Panc1 (cell line): ENCODE results near the gene ITIH5. TPM values are rescaled to one million over a fixed set of nuclear protein-coding genes. Genes with fewer than 3 reads are reported as not detected.

Experiments used
- ATAC-seq: fragments of 200-7000 bp; cut with Tn5 transposase; 2 replicates; pipeline ENCODE4 v1.9.1; 2020; ENCODE audit warnings: mild to moderate bottlenecking, moderate library complexity
- BruUV-seq: library from RNA; stranded (reverse); fragments of 400-500 nt; replicated peaks from 2 replicates; lab custom pipeline; 2021; lab: Mats Ljungman, UMichigan
- CTCF ChIA-PET: fragments of 300-600 bp; sonication (Branson Sonifier 250); formaldehyde crosslinking; loops from one replicate; lab custom pipeline; 2022; ENCODE audit warnings: antibody characterized with exemption; lab: Charles Lee
- POLR2A ChIA-PET: fragments of 300-600 bp; sonication (Branson Sonifier 250); formaldehyde crosslinking; loops from one replicate; lab custom pipeline; 2022; ENCODE audit warnings: antibody characterized with exemption; lab: Charles Lee
- DNase-seq: peaks from one replicate; pipeline ENCODE4 v3.0.0-alpha.2; 2010; ENCODE audit warnings: low read depth, low spot score
- H3K27ac ChIP-seq: 2 replicates; pipeline ENCODE4 v1.5.1; 2011; ENCODE audit warnings: mild to moderate bottlenecking, low read length, inconsistent platforms
- H3K27me3 ChIP-seq: fragments of 200-500 bp; sonication (Bioruptor generic); 2 replicates; pipeline ENCODE4 v1.6.0; 2014; ENCODE audit warnings: low read length, inconsistent platforms; ENCODE audit not compliant: control insufficient read depth, insufficient read depth
- H3K36me3 ChIP-seq: fragments of 200-500 bp; sonication (Bioruptor generic); 2 replicates; pipeline ENCODE4 v1.5.1; 2014; ENCODE audit warnings: inconsistent platforms, mild to moderate bottlenecking, low read length, moderate library complexity; ENCODE audit not compliant: control insufficient read depth, insufficient read depth
- H3K4me1 ChIP-seq: 2 replicates; pipeline ENCODE4 v1.5.1; 2011; ENCODE audit warnings: inconsistent platforms, mild to moderate bottlenecking, low read length, moderate library complexity; ENCODE audit not compliant: control insufficient read depth, insufficient read depth
- H3K4me3 ChIP-seq, 2 experiments: 2 replicates each; pipeline ENCODE4 v1.5.1; 2011 to 2012; ENCODE audit warnings: low read depth in 2 of 2, low read length in 2 of 2, mild to moderate bottlenecking in 2 of 2, inconsistent platforms in 1 of 2, moderate library complexity in 1 of 2
- H3K9me3 ChIP-seq: fragments of 200-500 bp; sonication (Bioruptor generic); 2 replicates; pipeline ENCODE4 v1.5.1; 2014; ENCODE audit warnings: low read depth, mild to moderate bottlenecking, inconsistent platforms, low read length, moderate library complexity; ENCODE audit not compliant: control insufficient read depth, insufficient read depth
- CTCF ChIP-seq: fragments of 450-650 bp; IDR thresholded peaks from 2 replicates; pipeline ENCODE4 v1.5.1; 2017; ENCODE audit warnings: mild to moderate bottlenecking
- POLR2AphosphoS5 ChIP-seq: IDR thresholded peaks from 2 replicates; pipeline ENCODE4 v1.6.1; 2012; ENCODE audit warnings: mild to moderate bottlenecking, low read depth, low read length, moderate library complexity
- SIN3A ChIP-seq: IDR thresholded peaks from 2 replicates; pipeline ENCODE4 v1.6.1; 2012; ENCODE audit warnings: low read depth, mild to moderate bottlenecking, low read length, moderate library complexity, borderline replicate concordance; ENCODE audit not compliant: insufficient read depth
- TCF7L2 ChIP-seq: IDR thresholded peaks from 2 replicates; pipeline ENCODE4 v1.6.1; 2011; ENCODE audit warnings: mild to moderate bottlenecking, low read depth, low read length, inconsistent platforms
- in situ Hi-C: cut with HindIII; loops from 2 replicates; pipeline ENCODE4 v1.10.0; 2016; ENCODE audit warnings: low sequenced_read_pairs, low pct_unique_long_range_greater_than_20kb
- intact Hi-C: fragments of 100-400 bp; cut with micrococcal nuclease; formaldehyde crosslinking; loops from one replicate; pipeline ENCODE4 v1.10.0; 2022; ENCODE audit not compliant: unreplicated experiment
- total RNA-seq: library from RNA; stranded (reverse); gene quantifications from one replicate; pipeline ENCODE4 v1.2.1, GENCODE V29; 2021; ENCODE audit not compliant: unreplicated experiment
- TF ChIP-seq, protein P1 (sequence below), 2 experiments: IDR thresholded peaks; 2 replicates each; pipeline ENCODE4 v1.6.1; 2011 to 2012; ENCODE audit warnings: low read depth in 2 of 2, control low read depth in 1 of 2, low read length in 1 of 2, mild to moderate bottlenecking in 1 of 2, moderate library complexity in 1 of 2; ENCODE audit not compliant: insufficient read depth in 1 of 2

The ITIH5 gene
- total RNA-seq, 1 experiment from 2014 or later, result not detected

- no peak for ATAC-seq
- H3K4me1 ChIP-seq, result no peaks in the 10 kb centered on the region
- DNase-seq, result no peak
- no peak overlapping the region for H3K4me3 ChIP-seq
- CTCF ChIA-PET, result no interaction called here
- H3K9me3 ChIP-seq, result no peaks in the 10 kb centered on the region
- TF ChIP-seq TCF7L2 (no peak), SIN3A (no peak)
- TF ChIP-seq, protein P1, sequence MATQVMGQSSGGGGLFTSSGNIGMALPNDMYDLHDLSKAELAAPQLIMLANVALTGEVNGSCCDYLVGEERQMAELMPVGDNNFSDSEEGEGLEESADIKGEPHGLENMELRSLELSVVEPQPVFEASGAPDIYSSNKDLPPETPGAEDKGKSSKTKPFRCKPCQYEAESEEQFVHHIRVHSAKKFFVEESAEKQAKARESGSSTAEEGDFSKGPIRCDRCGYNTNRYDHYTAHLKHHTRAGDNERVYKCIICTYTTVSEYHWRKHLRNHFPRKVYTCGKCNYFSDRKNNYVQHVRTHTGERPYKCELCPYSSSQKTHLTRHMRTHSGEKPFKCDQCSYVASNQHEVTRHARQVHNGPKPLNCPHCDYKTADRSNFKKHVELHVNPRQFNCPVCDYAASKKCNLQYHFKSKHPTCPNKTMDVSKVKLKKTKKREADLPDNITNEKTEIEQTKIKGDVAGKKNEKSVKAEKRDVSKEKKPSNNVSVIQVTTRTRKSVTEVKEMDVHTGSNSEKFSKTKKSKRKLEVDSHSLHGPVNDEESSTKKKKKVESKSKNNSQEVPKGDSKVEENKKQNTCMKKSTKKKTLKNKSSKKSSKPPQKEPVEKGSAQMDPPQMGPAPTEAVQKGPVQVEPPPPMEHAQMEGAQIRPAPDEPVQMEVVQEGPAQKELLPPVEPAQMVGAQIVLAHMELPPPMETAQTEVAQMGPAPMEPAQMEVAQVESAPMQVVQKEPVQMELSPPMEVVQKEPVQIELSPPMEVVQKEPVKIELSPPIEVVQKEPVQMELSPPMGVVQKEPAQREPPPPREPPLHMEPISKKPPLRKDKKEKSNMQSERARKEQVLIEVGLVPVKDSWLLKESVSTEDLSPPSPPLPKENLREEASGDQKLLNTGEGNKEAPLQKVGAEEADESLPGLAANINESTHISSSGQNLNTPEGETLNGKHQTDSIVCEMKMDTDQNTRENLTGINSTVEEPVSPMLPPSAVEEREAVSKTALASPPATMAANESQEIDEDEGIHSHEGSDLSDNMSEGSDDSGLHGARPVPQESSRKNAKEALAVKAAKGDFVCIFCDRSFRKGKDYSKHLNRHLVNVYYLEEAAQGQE (IDR thresholded peaks at IDR 0.05; ENCODE audit: insufficient read depth in 1 of 2, low read depth in 2 of 2, low read length in 1 of 2), result no peak
- POLR2A ChIA-PET, result no interaction called here
- in situ Hi-C loops (no loop called here), intact Hi-C loops (no loop called here)
- H3K27me3 ChIP-seq, result no peaks in the 10 kb centered on the region
- no TSS peak for BruUV-seq
- no peak overlapping the region for H3K27ac ChIP-seq
- no peaks in the 10 kb centered on the region for H3K36me3 ChIP-seq
These were observed 41.8 kb downstream of the ITIH5 start for GRCh38 chr10:7625009-7625408.

DNA sequence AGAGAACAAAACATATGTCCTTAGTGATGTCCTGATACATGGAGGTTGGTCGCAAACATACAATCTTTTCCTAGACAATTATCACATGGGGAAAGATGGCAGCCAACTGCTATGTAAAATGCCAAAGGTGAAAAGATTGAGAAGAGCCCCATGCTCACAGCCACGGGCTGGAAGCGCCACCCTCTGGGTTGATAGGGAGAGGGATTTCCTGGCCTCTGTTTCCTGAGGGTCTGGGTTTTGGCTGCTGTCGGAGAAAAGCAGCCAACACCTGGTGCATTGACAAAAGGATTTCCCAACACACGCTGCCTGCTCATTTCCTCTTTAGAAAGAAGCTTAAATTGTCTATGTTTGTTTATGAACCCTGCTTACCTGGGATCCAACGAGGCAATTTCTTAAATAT lies 43.8 kb downstream of the ITIH5 start:
- ChIA-PET CTCF (no interaction called here), POLR2A (no interaction called here)
- no TSS peak for BruUV-seq
- Histone ChIP-seq H3K9me3 (no peaks in the 10 kb centered on the region), H3K4me1 (no peaks in the 10 kb centered on the region), H3K27ac (no peak overlapping the region), H3K4me3 (no peak overlapping the region), H3K36me3 (no peaks in the 10 kb centered on the region), H3K27me3 (no peaks in the 10 kb centered on the region)
- TF ChIP-seq TCF7L2 (no peak), POLR2AphosphoS5 (no peak), CTCF (no peak), SIN3A (no peak)
- TF ChIP-seq, protein P1 (IDR thresholded peaks at IDR 0.05; ENCODE audit: insufficient read depth in 1 of 2, low read depth in 2 of 2, low read length in 1 of 2), result no peak
- intact Hi-C loops (no loop called here), in situ Hi-C loops (no loop called here)
- no peak for ATAC-seq
- no peak for DNase-seq
